H1 (cell line): Measurements from ENCODE around the gene ZNF530. TPM values are rescaled to one million over a fixed set of nuclear protein-coding genes. Genes with fewer than 3 reads are reported as not detected.

Experiments used
- CHD2 ChIP-seq: IDR thresholded peaks from 2 replicates; pipeline ENCODE4 v1.6.1; 2012; ENCODE audit warnings: low read length, improper control_type of control experiment
- CTBP2 ChIP-seq: IDR thresholded peaks from 2 replicates; pipeline ENCODE4 v1.7.0; 2011; ENCODE audit warnings: borderline replicate concordance, mild to moderate bottlenecking, moderate library complexity, mixed read lengths, low read length; ENCODE audit not compliant: insufficient read depth, insufficient read length
- FOSL1 ChIP-seq: IDR thresholded peaks from 2 replicates; pipeline ENCODE4 v1.6.1; 2011; ENCODE audit warnings: mild to moderate bottlenecking, low read depth, low read length, moderate library complexity; ENCODE audit not compliant: insufficient read depth
- GABPA ChIP-seq: IDR thresholded peaks from 2 replicates; pipeline ENCODE4 v1.6.1; 2011; ENCODE audit warnings: mild to moderate bottlenecking, low read length, moderate library complexity, borderline replicate concordance; ENCODE audit not compliant: insufficient read depth
- HDAC2 ChIP-seq, 2 experiments: fragments of 300-600 bp in 1 of 2; sonication (generic) in 1 of 2; IDR thresholded peaks; 2 replicates each; pipeline ENCODE4 v1.6.1; 2011 to 2012; ENCODE audit warnings: low read depth in 2 of 2, low read length in 2 of 2, mild to moderate bottlenecking in 2 of 2, moderate library complexity in 2 of 2, borderline replicate concordance in 1 of 2, inconsistent platforms in 1 of 2
- JUN ChIP-seq: IDR thresholded peaks from 2 replicates; pipeline ENCODE4 v1.6.1; 2011; ENCODE audit warnings: low read depth, mild to moderate bottlenecking, improper control_type of control experiment, low read length
- NRF1 ChIP-seq: IDR thresholded peaks from 2 replicates; pipeline ENCODE4 v1.6.1; 2011; ENCODE audit warnings: mild to moderate bottlenecking, low read depth, low read length, improper control_type of control experiment
- PHF8 ChIP-seq: fragments of 200-600 bp; sonication (generic); conservative IDR thresholded peaks from 2 replicates; pipeline ENCODE4 v1.7.1; 2012; ENCODE audit warnings: low read depth, mild to moderate bottlenecking, inconsistent platforms, low read length, moderate library complexity
- POLR2A ChIP-seq, 2 experiments: IDR thresholded peaks; 1 replicate in 1 of 2; 2 replicates in 1 of 2; pipeline ENCODE4 v1.6.1; 2011; ENCODE audit warnings: low read depth in 2 of 2, low read length in 2 of 2, mild to moderate bottlenecking in 2 of 2; ENCODE audit errors: control extremely low read depth in 1 of 2
- RBBP5 ChIP-seq: IDR thresholded peaks from 2 replicates; pipeline ENCODE4 v1.7.1; 2012; ENCODE audit warnings: low read depth, mild to moderate bottlenecking, inconsistent platforms, low read length, moderate library complexity, borderline replicate concordance
- RNF2 ChIP-seq: fragments of 200-900, 300-1000 bp; sonication (generic); IDR thresholded peaks from 2 replicates; pipeline ENCODE4 v1.7.1; 2016; ENCODE audit warnings: borderline replicate concordance, low read depth, mild to moderate bottlenecking, antibody characterized with exemption, low read length; ENCODE audit not compliant: poor library complexity, severe bottlenecking; ENCODE audit errors: missing control alignments
- SIX5 ChIP-seq: IDR thresholded peaks from 2 replicates; pipeline ENCODE4 v1.6.1; 2011; ENCODE audit warnings: mild to moderate bottlenecking, low read depth, low read length
- TAF1 ChIP-seq: IDR thresholded peaks from 2 replicates; pipeline ENCODE4 v1.6.1; 2011; ENCODE audit warnings: mild to moderate bottlenecking, low read depth, low read length
- TCF12 ChIP-seq: IDR thresholded peaks from 2 replicates; pipeline ENCODE4 v1.6.1; 2011; ENCODE audit warnings: low read depth, mild to moderate bottlenecking, low read length
- TEAD4 ChIP-seq: IDR thresholded peaks from 2 replicates; pipeline ENCODE4 v1.6.1; 2012; ENCODE audit warnings: low read depth, low read length, inconsistent platforms, mixed read lengths
- polyA plus RNA-seq, 7 experiments: library from polyadenylated mRNA; depleted of rRNA in 3 of 7; stranded (reverse) in 5 of 7; unstranded in 2 of 7; fragments of >200 nt in 5 of 7; fragments of 200-250 nt in 2 of 7; gene quantifications; 1 replicate in 5 of 7; 2 replicates in 1 of 7; 4 replicates in 1 of 7; pipeline versions ENCODE4 v1.2.1 to v1.2.3, GENCODE V29; 2011 to 2013; ENCODE audit warnings: missing spikeins in 2 of 7, mixed read lengths in 2 of 7
- total RNA-seq: library from RNA; stranded (reverse); fragmentation: NEBNext Ultra II Directional; extraction: Animal tissue kit (Norgen Biotek cat#: 25700); gene quantifications from 2 replicates; pipeline ENCODE4 v1.2.1, GENCODE V29; 2021
- TF ChIP-seq, protein P1 (sequence below): IDR thresholded peaks from 2 replicates; pipeline ENCODE4 v1.6.1; 2011; ENCODE audit warnings: low read depth, mild to moderate bottlenecking, low read length; ENCODE audit not compliant: insufficient read depth

The ZNF530 gene
- total and polyA plus RNA-seq, 2 of the 8 experiments (the other 6 are each of a cell fraction or from before 2014, with no cell fraction given), result 4.2 to 9.3 TPM

DNA sequence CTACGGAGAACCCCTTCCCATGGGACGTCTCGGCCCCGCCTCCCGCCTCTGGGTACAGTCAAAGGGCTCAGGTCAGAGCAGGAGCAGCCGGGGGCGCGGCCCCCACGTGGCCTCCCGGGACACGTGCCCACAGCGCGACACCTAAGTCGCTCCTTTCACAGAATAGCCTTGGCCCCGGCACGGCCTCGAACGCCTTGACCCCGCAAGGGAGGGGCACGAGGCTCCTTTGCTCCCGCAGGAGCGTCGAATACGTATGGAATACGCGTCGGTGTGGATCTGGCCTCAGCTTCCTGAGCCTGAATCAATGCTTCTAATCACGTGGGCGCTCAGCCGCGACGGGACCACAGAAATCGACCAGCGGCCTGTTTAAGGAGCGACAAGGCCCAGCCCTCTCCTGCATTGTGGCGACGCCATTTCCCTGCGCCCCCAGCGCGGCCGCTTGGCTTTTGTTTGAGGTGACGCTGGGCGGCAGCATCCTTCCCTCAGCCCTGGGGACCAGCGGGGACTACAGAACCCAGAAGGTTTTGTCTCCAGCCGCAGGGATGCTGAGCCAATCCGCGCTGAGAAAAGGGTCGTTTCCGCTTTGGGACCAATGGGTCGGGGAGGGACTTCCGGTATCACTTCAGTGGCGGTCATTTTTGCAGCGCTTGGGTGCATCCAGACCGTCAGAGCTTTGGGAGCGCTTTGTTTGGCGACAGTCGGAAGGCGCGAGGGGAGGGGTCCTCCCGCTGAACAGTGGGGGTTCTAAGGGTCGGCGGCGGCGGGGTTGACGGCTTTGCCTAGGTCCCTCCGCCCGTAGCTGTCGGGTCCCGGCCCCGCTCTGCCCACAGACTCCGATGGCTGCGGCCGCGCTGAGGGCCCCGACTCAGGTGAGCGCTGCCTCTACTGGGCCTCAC is 15.9 kb upstream of the ZNF530 start, which contains the start of gene ZIK1 (continued):
- TF ChIP-seq, protein P1, sequence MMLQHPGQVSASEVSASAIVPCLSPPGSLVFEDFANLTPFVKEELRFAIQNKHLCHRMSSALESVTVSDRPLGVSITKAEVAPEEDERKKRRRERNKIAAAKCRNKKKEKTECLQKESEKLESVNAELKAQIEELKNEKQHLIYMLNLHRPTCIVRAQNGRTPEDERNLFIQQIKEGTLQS, result 0 out of 2 replicates have a peak, but pooled peaks have one; percentile 24
- TF ChIP-seq TCF12 (no peak), FOSL1 (no peak), GABPA (peak; percentile 94; the same call in 1 of the 2 replicates), TEAD4 (0 out of 2 replicates have a peak, but pooled peaks have one; percentile 12), RBBP5 (0 out of 2 replicates have a peak, but pooled peaks have one; percentile 9), HDAC2 (IDR thresholded peaks at IDR 0.05; ENCODE audit: borderline replicate concordance in 1 of 2, low read depth in 2 of 2, low read length in 2 of 2) (peak in 1 of 2 experiments; percentile 97; a peak in 2 of 4 replicates), CTBP2 (peak; percentile 64), SIX5 (peak; percentile 42; the same call in 1 of the 2 replicates), JUN (no peak), RNF2 (peak; percentile 80), POLR2A (IDR thresholded peaks at IDR 0.05; ENCODE audit: control extremely low read depth in 1 of 2, low read depth in 2 of 2, low read length in 2 of 2) (peak; percentile 63 to 82; a peak in 2 of 3 replicates), NRF1 (no peak), TAF1 (peak; percentile 84), PHF8 (peak; percentile 64), CHD2 (peak; percentile 63; the same call in 1 of the 2 replicates)
- TF ChIP-seq, all 59 proteins: peak for 29
